ENCODE data around the gene ILF3. TPM values are rescaled to one million over a fixed set of nuclear protein-coding genes. Genes with fewer than 3 reads are reported as not detected.

ILF3 gene
- total and polyA plus RNA-seq, 2 of the 13 experiments (the other 11 are each of a cell fraction or from before 2014, with no cell fraction given), result 120 to 173 TPM

DNA sequence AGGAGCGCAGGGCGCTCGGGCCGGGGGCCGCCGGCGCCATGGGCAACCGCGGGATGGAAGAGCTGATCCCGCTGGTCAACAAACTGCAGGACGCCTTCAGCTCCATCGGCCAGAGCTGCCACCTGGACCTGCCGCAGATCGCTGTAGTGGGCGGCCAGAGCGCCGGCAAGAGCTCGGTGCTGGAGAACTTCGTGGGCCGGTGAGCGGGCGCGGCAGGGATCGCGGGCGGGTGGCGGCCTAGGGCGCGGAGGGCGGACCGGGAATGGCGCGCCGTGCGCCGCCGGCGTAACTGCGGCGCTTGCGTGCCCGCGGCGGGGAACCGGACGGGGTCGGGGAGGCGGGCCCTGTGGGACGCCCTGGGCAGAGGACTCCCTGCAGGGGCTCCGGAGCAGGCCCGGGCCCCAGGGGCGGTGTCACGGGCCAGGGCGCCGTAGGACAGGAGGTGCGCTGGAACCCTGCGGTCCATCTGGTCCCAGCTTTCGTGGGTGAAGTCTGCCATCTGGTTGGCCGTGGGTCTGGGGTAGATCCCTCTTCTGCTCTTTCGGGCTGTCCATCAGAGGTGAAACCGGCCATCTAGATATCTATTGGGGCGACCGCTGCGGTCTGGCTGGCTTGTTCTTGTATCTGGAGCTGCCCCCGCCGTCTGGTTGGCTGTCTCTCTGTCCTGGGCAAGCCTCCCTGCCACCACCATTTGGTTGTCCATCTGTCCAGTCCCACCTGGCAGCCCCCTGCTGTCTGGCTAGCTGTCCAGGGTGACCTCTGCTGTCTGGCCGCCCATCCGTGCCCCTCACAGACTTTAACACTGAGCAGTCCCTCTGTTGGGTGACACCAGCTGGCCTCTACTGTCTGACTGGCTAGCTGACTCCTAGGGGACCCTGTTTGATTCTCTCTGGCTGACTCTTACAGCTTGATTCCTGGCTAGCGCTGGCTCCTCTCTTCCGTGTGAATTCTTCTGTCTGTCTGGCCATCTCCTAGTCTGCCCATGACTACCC lies 64.4 kb downstream of the ILF3 start (continued):
- TF ChIP-seq ZNF33A (CRISPR knock-in tag; IDR thresholded peaks at IDR 0.05; ENCODE audit: borderline replicate concordance) (no peak), MEF2D (CRISPR knock-in tag; IDR thresholded peaks at IDR 0.05) (no peak; the same call in 1 of the 2 replicates), RELA (CRISPR knock-in tag; IDR thresholded peaks at IDR 0.05) (no peak), ZNF430 (CRISPR knock-in tag; IDR thresholded peaks at IDR 0.05) (0 out of 2 replicates have a peak, but pooled peaks have one; percentile 25), ZNF580 (CRISPR knock-in tag; IDR thresholded peaks at IDR 0.05; ENCODE audit: borderline replicate concordance, low read depth) (0 out of 2 replicates have a peak, but pooled peaks have one; percentile 45), ZNF572 (CRISPR knock-in tag; IDR thresholded peaks at IDR 0.05) (no peak), CCDC6 (CRISPR knock-in tag; IDR thresholded peaks at IDR 0.05) (0 out of 2 replicates have a peak, but pooled peaks have one; percentile 34), ZNF747 (CRISPR knock-in tag; IDR thresholded peaks at IDR 0.05; ENCODE audit: borderline replicate concordance) (no peak; the same call in 1 of the 2 replicates), ARID4A (CRISPR knock-in tag; IDR thresholded peaks at IDR 0.05; ENCODE audit: borderline replicate concordance) (peak; percentile 75), ATF1 (CRISPR knock-in tag; IDR thresholded peaks at IDR 0.05) (no peak), HNRNPUL1 (IDR thresholded peaks at IDR 0.05; ENCODE audit: low read depth, low read length) (no peak), PHF21A (CRISPR knock-in tag; IDR thresholded peaks at IDR 0.05) (no peak), ZBTB4 (CRISPR knock-in tag; IDR thresholded peaks at IDR 0.05; ENCODE audit: borderline replicate concordance) (no peak), ZNF260 (CRISPR knock-in tag; IDR thresholded peaks at IDR 0.05; ENCODE audit: borderline replicate concordance, low read depth) (0 out of 2 replicates have a peak, but pooled peaks have one; percentile 22)
- TF ChIP-seq, protein P1, sequence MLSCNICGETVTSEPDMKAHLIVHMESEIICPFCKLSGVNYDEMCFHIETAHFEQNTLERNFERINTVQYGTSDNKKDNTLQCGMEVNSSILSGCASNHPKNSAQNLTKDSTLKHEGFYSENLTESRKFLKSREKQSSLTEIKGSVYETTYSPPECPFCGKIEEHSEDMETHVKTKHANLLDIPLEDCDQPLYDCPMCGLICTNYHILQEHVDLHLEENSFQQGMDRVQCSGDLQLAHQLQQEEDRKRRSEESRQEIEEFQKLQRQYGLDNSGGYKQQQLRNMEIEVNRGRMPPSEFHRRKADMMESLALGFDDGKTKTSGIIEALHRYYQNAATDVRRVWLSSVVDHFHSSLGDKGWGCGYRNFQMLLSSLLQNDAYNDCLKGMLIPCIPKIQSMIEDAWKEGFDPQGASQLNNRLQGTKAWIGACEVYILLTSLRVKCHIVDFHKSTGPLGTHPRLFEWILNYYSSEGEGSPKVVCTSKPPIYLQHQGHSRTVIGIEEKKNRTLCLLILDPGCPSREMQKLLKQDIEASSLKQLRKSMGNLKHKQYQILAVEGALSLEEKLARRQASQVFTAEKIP (CRISPR knock-in tag; IDR thresholded peaks at IDR 0.05; ENCODE audit: borderline replicate concordance), result no peak
- TF ChIP-seq, protein P2, sequence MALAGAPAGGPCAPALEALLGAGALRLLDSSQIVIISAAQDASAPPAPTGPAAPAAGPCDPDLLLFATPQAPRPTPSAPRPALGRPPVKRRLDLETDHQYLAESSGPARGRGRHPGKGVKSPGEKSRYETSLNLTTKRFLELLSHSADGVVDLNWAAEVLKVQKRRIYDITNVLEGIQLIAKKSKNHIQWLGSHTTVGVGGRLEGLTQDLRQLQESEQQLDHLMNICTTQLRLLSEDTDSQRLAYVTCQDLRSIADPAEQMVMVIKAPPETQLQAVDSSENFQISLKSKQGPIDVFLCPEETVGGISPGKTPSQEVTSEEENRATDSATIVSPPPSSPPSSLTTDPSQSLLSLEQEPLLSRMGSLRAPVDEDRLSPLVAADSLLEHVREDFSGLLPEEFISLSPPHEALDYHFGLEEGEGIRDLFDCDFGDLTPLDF (CRISPR knock-in tag; IDR thresholded peaks at IDR 0.05), result peak; percentile 66

Measured in HepG2 (cell line).